Colonic mucosa (tissue), 4 donors: ENCODE measurements around the gene RCE1. TPM values are rescaled to one million over a fixed set of nuclear protein-coding genes. Genes with fewer than 3 reads are reported as not detected.

Experiments
- DNase-seq: peaks from one replicate; pipeline ENCODE4 v3.0.0-alpha.2; 2020
- H3K27ac ChIP-seq: fragments of 200-600 bp; one replicate; pipeline ENCODE4 v1.8.0; 2021
- H3K27me3 ChIP-seq: fragments of 200-600 bp; one replicate; pipeline ENCODE4 v1.8.0; 2021
- H3K36me3 ChIP-seq: fragments of 200-600 bp; one replicate; pipeline ENCODE4 v1.8.0; 2021
- H3K4me1 ChIP-seq: fragments of 200-600 bp; one replicate; pipeline ENCODE4 v1.8.0; 2021; ENCODE audit warnings: mild to moderate bottlenecking
- H3K4me3 ChIP-seq: fragments of 200-600 bp; one replicate; pipeline ENCODE4 v1.8.0; 2021
- H3K9ac ChIP-seq, 2 donors: one replicate each; pipeline ENCODE4 v1.7.0; 2013; ENCODE audit warnings: control low read depth in 2 of 2, low read depth in 2 of 2, low read length in 2 of 2
- H3K9me3 ChIP-seq: fragments of 200-600 bp; one replicate; pipeline ENCODE4 v1.8.0; 2021
- intact Hi-C: fragments of 100-400 bp; cut with DNase I; formaldehyde crosslinking; loops from one replicate; pipeline ENCODE4 v1.14.1; 2022
- total RNA-seq, 2 donors: library from RNA; stranded (reverse); fragmentation: NEBNext Ultra II Directional in 1 of 2; extraction: Animal tissue kit (Norgen Biotek cat#: 25700) in 1 of 2; gene quantifications; one replicate each; pipeline ENCODE4 v1.2.1, GENCODE V29; 2021
- TF ChIP-seq, protein P1 (sequence below): fragments of 200-600 bp; IDR thresholded peaks from one replicate; pipeline ENCODE4 v1.8.0; 2022; ENCODE audit warnings: antibody characterized with exemption, mild to moderate bottlenecking
- donor health status: healthy.
- donor health status: DM: no; HTN: no; CAD: no.
- donor health status: DM: no; HTN: no; CAD: no.

The RCE1 gene
- total RNA-seq, 2 donors from 2014 or later: 27.0 to 35.9 TPM

DNA sequence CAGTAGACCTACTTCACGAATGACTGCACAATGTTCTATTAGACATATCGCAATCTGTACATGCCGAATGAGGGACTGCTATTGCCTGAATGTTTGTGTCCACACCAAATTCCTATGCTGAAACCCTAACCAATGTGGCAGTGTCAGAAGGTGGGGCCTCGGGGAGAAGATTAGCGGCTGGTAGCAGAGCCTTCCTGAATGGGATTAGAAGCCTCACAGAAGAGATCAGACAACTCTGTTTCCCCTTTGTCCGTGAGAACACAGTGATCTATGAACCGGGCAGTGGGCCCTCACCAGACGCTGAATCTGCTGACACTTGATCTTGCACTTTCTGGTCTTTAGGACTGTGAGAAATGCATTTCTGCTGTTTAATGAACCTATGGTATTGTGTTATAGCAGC is 46.7 kb downstream of the RCE1 start:
- no peak for DNase-seq
- no peaks in the 10 kb centered on the region for H3K9me3 ChIP-seq
- H3K4me1 ChIP-seq: no peaks in the 10 kb centered on the region
- intact Hi-C loops: no loop called here
- TF ChIP-seq, protein P1, sequence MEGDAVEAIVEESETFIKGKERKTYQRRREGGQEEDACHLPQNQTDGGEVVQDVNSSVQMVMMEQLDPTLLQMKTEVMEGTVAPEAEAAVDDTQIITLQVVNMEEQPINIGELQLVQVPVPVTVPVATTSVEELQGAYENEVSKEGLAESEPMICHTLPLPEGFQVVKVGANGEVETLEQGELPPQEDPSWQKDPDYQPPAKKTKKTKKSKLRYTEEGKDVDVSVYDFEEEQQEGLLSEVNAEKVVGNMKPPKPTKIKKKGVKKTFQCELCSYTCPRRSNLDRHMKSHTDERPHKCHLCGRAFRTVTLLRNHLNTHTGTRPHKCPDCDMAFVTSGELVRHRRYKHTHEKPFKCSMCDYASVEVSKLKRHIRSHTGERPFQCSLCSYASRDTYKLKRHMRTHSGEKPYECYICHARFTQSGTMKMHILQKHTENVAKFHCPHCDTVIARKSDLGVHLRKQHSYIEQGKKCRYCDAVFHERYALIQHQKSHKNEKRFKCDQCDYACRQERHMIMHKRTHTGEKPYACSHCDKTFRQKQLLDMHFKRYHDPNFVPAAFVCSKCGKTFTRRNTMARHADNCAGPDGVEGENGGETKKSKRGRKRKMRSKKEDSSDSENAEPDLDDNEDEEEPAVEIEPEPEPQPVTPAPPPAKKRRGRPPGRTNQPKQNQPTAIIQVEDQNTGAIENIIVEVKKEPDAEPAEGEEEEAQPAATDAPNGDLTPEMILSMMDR: no peak
- no peak overlapping the region for H3K4me3 ChIP-seq
- no peaks in the 10 kb centered on the region for H3K36me3 ChIP-seq
- H3K27me3 ChIP-seq: no peaks in the 10 kb centered on the region
- no peak overlapping the region for H3K27ac ChIP-seq
- no peak overlapping the region for H3K9ac ChIP-seq

DNA sequence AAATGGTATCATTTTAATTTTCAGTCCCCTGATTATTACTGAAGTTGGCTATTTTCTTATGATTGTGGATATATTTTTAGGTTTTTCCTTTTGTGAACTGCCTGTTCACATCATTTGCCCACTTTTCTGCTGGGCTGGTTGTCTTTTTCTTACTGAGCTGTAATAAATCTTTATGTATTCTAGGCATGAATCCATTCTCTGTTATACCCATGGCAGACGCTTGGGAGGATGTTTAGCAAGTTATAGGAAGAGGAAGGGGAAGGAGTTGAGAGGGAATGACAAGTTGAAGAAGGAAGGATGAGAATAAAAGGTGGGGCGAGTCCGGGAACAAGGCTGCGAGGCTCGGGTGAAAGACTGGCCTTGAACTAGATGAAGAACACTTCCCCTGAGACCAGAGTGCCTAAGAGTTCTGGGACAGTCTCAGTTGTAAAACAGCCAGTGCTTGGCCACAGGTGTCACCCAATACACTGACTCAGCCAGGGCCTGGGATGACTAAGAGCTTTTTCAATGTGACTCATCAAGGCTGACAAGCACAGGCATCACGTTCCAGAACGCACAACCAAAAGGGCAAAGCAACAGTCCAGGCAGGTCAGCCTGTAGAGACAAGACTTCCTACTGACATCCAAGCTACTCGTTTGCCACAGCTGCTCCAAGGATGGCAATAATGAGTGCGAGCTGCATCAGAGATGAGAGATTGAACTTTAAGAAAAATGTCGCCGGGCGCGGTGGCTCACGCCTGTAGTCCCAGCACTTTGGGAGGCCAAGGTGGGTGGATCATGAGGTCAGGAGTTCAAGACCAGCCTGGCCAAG is 48.8 kb downstream of the RCE1 start:
- Histone ChIP-seq H3K27ac (no peak overlapping the region), H3K36me3 (no peaks in the 10 kb centered on the region), H3K9ac (no peak overlapping the region), H3K27me3 (no peaks in the 10 kb centered on the region), H3K9me3 (no peaks in the 10 kb centered on the region), H3K4me1 (no peaks in the 10 kb centered on the region), H3K4me3 (no peak overlapping the region)
- TF ChIP-seq, protein P1: no peak
- DNase-seq: peak; percentile 49
- intact Hi-C loops: no loop called here

DNA sequence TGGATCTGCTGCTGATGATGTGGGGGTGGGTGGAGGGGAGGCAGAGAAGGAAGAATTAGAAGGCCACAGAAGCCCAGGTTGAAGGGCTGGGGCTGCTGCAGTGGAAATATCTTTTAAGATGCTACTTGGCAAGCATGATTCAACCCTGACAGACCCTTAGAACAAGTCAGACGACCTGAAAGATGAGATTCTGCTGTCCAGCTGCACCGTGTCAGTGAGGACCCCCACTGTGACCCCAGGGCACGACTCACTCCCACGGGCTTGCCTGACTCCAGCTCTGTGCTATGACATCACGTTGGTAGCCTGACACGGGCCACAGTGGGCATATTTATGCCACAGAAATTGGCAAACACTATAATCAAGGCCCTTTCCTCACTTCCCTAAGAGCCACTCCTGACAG is 49.7 kb downstream of the RCE1 start:
- H3K36me3 ChIP-seq: no peaks in the 10 kb centered on the region
- DNase-seq: no peak
- H3K27me3 ChIP-seq: no peaks in the 10 kb centered on the region
- H3K27ac ChIP-seq: no peak overlapping the region
- no peaks in the 10 kb centered on the region for H3K9me3 ChIP-seq
- H3K4me3 ChIP-seq: no peak overlapping the region
- no peaks in the 10 kb centered on the region for H3K4me1 ChIP-seq
- intact Hi-C loops: no loop called here
- TF ChIP-seq, protein P1: no peak
- no peak overlapping the region for H3K9ac ChIP-seq

DNA sequence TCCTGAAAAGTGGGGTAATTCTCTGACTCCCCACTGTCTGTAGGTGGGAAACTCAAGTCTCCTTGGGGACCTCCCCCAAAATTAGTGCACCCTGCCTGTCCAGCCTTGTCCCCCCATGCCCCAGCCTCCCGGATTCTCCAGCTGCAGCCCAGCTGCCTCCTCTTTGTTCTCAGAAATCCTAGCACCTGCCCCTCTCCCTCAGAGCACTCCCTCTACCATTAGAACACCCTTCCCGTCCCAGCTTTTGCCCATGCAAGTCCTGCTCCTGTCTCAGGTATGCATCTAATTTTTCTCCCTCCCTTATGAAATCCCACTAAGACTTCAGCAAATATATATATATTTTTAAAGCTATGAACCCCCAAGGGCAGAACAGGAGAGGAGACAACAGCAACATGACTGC is 50.9 kb downstream of the RCE1 start:
- TF ChIP-seq, protein P1: no peak
- DNase-seq: no peak
- H3K4me3 ChIP-seq: no peak overlapping the region
- no peaks in the 10 kb centered on the region for H3K9me3 ChIP-seq
- H3K27ac ChIP-seq: no peak overlapping the region
- intact Hi-C loops: no loop called here
- H3K27me3 ChIP-seq: no peaks in the 10 kb centered on the region
- no peak overlapping the region for H3K9ac ChIP-seq
- H3K36me3 ChIP-seq: no peaks in the 10 kb centered on the region
- H3K4me1 ChIP-seq: no peaks in the 10 kb centered on the region

Other genes starting within 250 kb of the RCE1 start
- 100 to 1,000 TPM in 1 of 2 donors, 10 to 100 TPM in 1; 36.4 to 110 TPM for gene RBM14, start 226.8 kb upstream of the RCE1 start, total RNA-seq
- gene RBM4, start 204.7 kb upstream of the RCE1 start, total RNA-seq: 10 to 100 TPM; 95.4 to 99.0 TPM
- 10 to 100 TPM; 14.1 to 16.5 TPM for gene RBM4B, start 165.6 kb upstream of the RCE1 start, total RNA-seq
- gene SPTBN2, start 114.2 kb upstream of the RCE1 start, total RNA-seq: 1 to 10 TPM; 3.7 to 7.1 TPM
- gene LRFN4, start 13.6 kb downstream of the RCE1 start, total RNA-seq: 10 to 100 TPM; 20.7 to 51.7 TPM
- gene PC, start 114.9 kb downstream of the RCE1 start, total RNA-seq: 10 to 100 TPM; 47.7 to 60.1 TPM
- 10 to 100 TPM; 23.0 to 31.6 TPM for gene C11orf86, start 131.9 kb downstream of the RCE1 start, total RNA-seq
- gene SYT12, start 179.7 kb downstream of the RCE1 start, total RNA-seq: 1 to 10 TPM in 1 of 2 donors, under 1 TPM in 1; 0.29 to 3.4 TPM
- gene RHOD, start 213.4 kb downstream of the RCE1 start, total RNA-seq: 10 to 100 TPM in 1 of 2 donors, 1 to 10 TPM in 1; 8.5 to 11.2 TPM